Neutrophil (primary cell): ENCODE data around the gene VTN.
"Not testable (repeated sequence)": the region's sequence is repeated elsewhere in the genome, so short reads cannot be mapped to it uniquely, and the experiment has no call there.

ENCODE experiments used
- H3K27ac ChIP-seq: fragments of 200-600 bp; sonication (generic); 2 replicates; pipeline ENCODE4 v1.5.1; 2016; ENCODE audit warnings: mild to moderate bottlenecking, moderate library complexity
- H3K27me3 ChIP-seq: fragments of 200-600 bp; sonication (generic); 2 replicates; pipeline ENCODE4 v1.6.0; 2016; ENCODE audit warnings: mild to moderate bottlenecking
- H3K36me3 ChIP-seq: fragments of 200-600 bp; sonication (generic); 2 replicates; pipeline ENCODE4 v1.5.1; 2017
- H3K4me1 ChIP-seq, 2 experiments: fragments of 200-600 bp in 1 of 2; sonication (generic) in 1 of 2; 1 replicate in 1 of 2; 2 replicates in 1 of 2; pipeline versions ENCODE4 v1.5.1 to v1.6.1; 2013 to 2016; ENCODE audit warnings: low read depth in 1 of 2, low read length in 1 of 2, mild to moderate bottlenecking in 1 of 2, moderate library complexity in 1 of 2; ENCODE audit not compliant: control insufficient read depth in 1 of 2, insufficient read depth in 1 of 2
- H3K4me3 ChIP-seq, 2 experiments: fragments of 200-600 bp in 1 of 2; sonication (generic) in 1 of 2; 1 replicate in 1 of 2; 2 replicates in 1 of 2; pipeline ENCODE4 v1.5.1; 2013 to 2016; ENCODE audit warnings: low read depth in 1 of 2, low read length in 1 of 2, mild to moderate bottlenecking in 1 of 2, moderate library complexity in 1 of 2
- H3K9me3 ChIP-seq: fragments of 200-600 bp; sonication (generic); 2 replicates; pipeline ENCODE4 v1.5.1; 2016
- CTCF ChIP-seq: fragments of 200-600 bp; sonication (generic); IDR thresholded peaks from 2 replicates; pipeline ENCODE4 v1.5.1; 2016; ENCODE audit warnings: antibody characterized with exemption

The VTN gene

GRCh38 chr17:28344011-28344410 is 26.1 kb downstream of the VTN start:
- H3K36me3 ChIP-seq: peaks cover 97% of the 10 kb centered on the region
- no peak overlapping the region for H3K4me3 ChIP-seq
- no peaks in the 10 kb centered on the region for H3K27me3 ChIP-seq
- H3K4me1 ChIP-seq: no peaks in the 10 kb centered on the region
- H3K27ac ChIP-seq: no peak overlapping the region
- TF ChIP-seq CTCF: no peak
- H3K9me3 ChIP-seq: no peaks in the 10 kb centered on the region

- Histone ChIP-seq H3K27me3 (no peaks in the 10 kb centered on the region), H3K4me3 (no peak overlapping the region), H3K36me3 (peaks cover 92% of the 10 kb centered on the region), H3K9me3 (no peaks in the 10 kb centered on the region), H3K4me1 (no peaks in the 10 kb centered on the region), H3K27ac (no peak overlapping the region)
- TF ChIP-seq CTCF: no peak
These were observed 26.6 kb downstream of the VTN start for GRCh38 chr17:28343491-28343932.

- H3K36me3 ChIP-seq: peaks cover 80% of the 10 kb centered on the region
- no peaks in the 10 kb centered on the region for H3K4me1 ChIP-seq
- no peak overlapping the region for H3K27ac ChIP-seq
- TF ChIP-seq CTCF: no peak
- no peak overlapping the region for H3K4me3 ChIP-seq
- no peaks in the 10 kb centered on the region for H3K9me3 ChIP-seq
- H3K27me3 ChIP-seq: no peaks in the 10 kb centered on the region
These were observed 27.8 kb downstream of the VTN start for GRCh38 chr17:28342313-28342712.

GRCh38 chr17:28341516-28341915 is 28.6 kb downstream of the VTN start:
- peaks cover 3 to 4% of the 10 kb centered on the region in 2 experiments for H3K4me1 ChIP-seq
- peaks cover 72% of the 10 kb centered on the region for H3K36me3 ChIP-seq
- no peak for TF ChIP-seq CTCF
- H3K27me3 ChIP-seq: no peaks in the 10 kb centered on the region
- H3K4me3 ChIP-seq: no peak overlapping the region
- H3K9me3 ChIP-seq: no peaks in the 10 kb centered on the region
- no peak overlapping the region for H3K27ac ChIP-seq

GRCh38 chr17:28340374-28340773 is 29.7 kb downstream of the VTN start:
- Histone ChIP-seq H3K4me3 (no peak overlapping the region), H3K9me3 (no peaks in the 10 kb centered on the region), H3K4me1 (peaks cover 11 to 12% of the 10 kb centered on the region in 2 experiments), H3K27ac (no peak overlapping the region), H3K27me3 (no peaks in the 10 kb centered on the region), H3K36me3 (peaks cover 61% of the 10 kb centered on the region)
- no peak for TF ChIP-seq CTCF

GRCh38 chr17:28339431-28339830 is 30.7 kb downstream of the VTN start:
- Histone ChIP-seq H3K36me3 (peaks cover 52% of the 10 kb centered on the region), H3K27ac (no peak overlapping the region), H3K9me3 (no peaks in the 10 kb centered on the region), H3K4me3 (no peak overlapping the region), H3K4me1 (peaks cover 19% of the 10 kb centered on the region in 2 experiments), H3K27me3 (no peaks in the 10 kb centered on the region)
- TF ChIP-seq CTCF: no peak

- Histone ChIP-seq H3K36me3 (peaks cover 45% of the 10 kb centered on the region), H3K4me1 (peaks cover 25 to 26% of the 10 kb centered on the region in 2 experiments)
- H3K27me3 ChIP-seq, H3K9me3 ChIP-seq, H3K27ac ChIP-seq, H3K4me3 ChIP-seq: not testable (repeated sequence)
These were observed 31.3 kb downstream of the VTN start for GRCh38 chr17:28338769-28339212.
